ENCODE data around the gene RS1. TPM values are rescaled to one million over a fixed set of nuclear protein-coding genes. Genes with fewer than 3 reads are reported as not detected.

The RS1 gene
- total and polyA plus RNA-seq, 2 donors from 2014 or later, result 0.44 TPM; not detected in 1

DNA sequence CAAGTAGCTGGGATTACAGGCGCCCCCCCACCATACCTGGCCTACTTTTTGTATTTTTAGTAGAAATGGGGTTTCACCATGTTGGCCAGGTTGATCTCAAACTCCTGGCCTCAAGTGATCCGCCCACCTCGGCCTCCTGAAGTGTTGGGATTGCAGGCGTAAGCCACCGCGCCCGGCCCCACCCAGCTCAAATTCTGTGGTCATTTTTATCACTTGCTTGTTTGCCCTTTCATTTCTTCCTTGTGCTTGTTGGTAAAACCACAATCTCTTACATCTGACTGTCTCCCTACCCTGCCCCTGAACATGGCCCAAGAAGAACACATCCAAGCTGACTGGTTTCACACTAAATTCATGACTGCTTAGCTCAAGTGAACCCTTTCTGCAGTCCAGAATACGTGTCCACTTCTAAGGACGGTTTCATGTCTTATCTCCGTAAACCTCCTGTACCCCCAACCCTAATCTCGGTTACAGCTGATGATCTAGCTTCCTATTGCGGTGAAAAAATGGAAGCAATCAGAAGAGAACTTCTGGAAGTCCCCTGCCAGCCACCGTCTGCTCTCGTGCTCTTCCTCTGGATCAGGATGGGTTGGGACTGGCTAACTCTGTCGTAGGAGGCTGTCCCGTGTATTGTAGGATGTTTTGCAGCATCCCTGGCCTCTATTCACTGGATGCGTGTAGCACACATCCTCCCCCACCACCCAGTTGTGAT, 5.4 kb upstream of the RS1 start:
- TF ChIP-seq, protein P1, sequence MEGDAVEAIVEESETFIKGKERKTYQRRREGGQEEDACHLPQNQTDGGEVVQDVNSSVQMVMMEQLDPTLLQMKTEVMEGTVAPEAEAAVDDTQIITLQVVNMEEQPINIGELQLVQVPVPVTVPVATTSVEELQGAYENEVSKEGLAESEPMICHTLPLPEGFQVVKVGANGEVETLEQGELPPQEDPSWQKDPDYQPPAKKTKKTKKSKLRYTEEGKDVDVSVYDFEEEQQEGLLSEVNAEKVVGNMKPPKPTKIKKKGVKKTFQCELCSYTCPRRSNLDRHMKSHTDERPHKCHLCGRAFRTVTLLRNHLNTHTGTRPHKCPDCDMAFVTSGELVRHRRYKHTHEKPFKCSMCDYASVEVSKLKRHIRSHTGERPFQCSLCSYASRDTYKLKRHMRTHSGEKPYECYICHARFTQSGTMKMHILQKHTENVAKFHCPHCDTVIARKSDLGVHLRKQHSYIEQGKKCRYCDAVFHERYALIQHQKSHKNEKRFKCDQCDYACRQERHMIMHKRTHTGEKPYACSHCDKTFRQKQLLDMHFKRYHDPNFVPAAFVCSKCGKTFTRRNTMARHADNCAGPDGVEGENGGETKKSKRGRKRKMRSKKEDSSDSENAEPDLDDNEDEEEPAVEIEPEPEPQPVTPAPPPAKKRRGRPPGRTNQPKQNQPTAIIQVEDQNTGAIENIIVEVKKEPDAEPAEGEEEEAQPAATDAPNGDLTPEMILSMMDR (IDR thresholded peaks at IDR 0.05; ENCODE audit: borderline replicate concordance, extremely low read depth, insufficient read depth), result no peak
- H3K4me1 ChIP-seq (ENCODE audit: control insufficient read depth in 2 of 3, insufficient read depth in 2 of 3, low read depth in 1 of 3, low read length in 3 of 3), result no peaks in the 10 kb centered on the region
- H3K36me3 ChIP-seq (ENCODE audit: control insufficient read depth in 2 of 3, insufficient read depth in 3 of 3, low read length in 3 of 3), result no peaks in the 10 kb centered on the region
- H3K9me3 ChIP-seq (ENCODE audit: control insufficient read depth in 2 of 3, insufficient read depth in 1 of 3, low read length in 3 of 3), result no peaks in the 10 kb centered on the region
- H3K9ac ChIP-seq (ENCODE audit: low read length in 3 of 3), result no peak overlapping the region
- H3K27me3 ChIP-seq (ENCODE audit: control insufficient read depth, insufficient read depth, low read length), result no peaks in the 10 kb centered on the region
- H3K4me3 ChIP-seq (ENCODE audit: low read length in 3 of 3), result no peak overlapping the region
- FAIRE-seq (no peak), DNase-seq (no peak)
- intact Hi-C loops (cut with DNase I), result no loop called here
- H3K27ac ChIP-seq (ENCODE audit: low read depth in 2 of 2, low read length in 2 of 2), result no peak overlapping the region

DNA sequence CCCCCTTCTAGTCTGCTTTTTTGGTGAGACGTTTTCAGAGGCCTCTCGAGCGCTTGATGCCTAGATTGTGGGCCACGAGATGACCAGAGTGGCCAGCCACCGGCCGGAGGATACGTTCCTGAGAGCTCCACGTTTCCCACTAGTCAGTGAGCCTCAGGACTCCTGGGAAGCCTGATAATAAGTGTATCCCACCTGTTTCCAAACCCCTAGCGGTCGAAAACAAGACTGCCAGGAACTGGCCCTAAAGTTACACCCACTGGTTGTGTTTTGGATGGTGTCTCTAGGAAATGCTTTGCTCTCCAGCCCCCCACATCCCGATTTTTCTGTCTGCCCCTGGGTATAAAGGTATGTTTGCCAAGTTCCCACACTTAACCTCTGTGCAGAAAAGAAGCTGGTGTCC, 4.6 kb upstream of the RS1 start:
- intact Hi-C loops (cut with DNase I), result no loop called here
- no peaks in the 10 kb centered on the region for H3K36me3 ChIP-seq (ENCODE audit: control insufficient read depth in 2 of 3, insufficient read depth in 3 of 3, low read length in 3 of 3)
- TF ChIP-seq, protein P1 (IDR thresholded peaks at IDR 0.05; ENCODE audit: borderline replicate concordance, extremely low read depth, insufficient read depth), result peak; percentile 3
- H3K4me3 ChIP-seq (ENCODE audit: low read length in 3 of 3), result no peak overlapping the region
- H3K27me3 ChIP-seq (ENCODE audit: control insufficient read depth, insufficient read depth, low read length), result no peaks in the 10 kb centered on the region
- H3K9ac ChIP-seq (ENCODE audit: low read length in 3 of 3), result no peak overlapping the region
- DNase-seq, result peak in 1 of 5 donors; percentile 40
- H3K4me1 ChIP-seq (ENCODE audit: control insufficient read depth in 2 of 3, insufficient read depth in 2 of 3, low read depth in 1 of 3, low read length in 3 of 3), result no peaks in the 10 kb centered on the region
- no peaks in the 10 kb centered on the region for H3K9me3 ChIP-seq (ENCODE audit: control insufficient read depth in 2 of 3, insufficient read depth in 1 of 3, low read length in 3 of 3)
- no peak for FAIRE-seq
- no peak overlapping the region for H3K27ac ChIP-seq (ENCODE audit: low read depth in 2 of 2, low read length in 2 of 2)

GRCh38 chrX:18676050-18676449, 4.1 kb upstream of the RS1 start:
- H3K27me3 ChIP-seq (ENCODE audit: control insufficient read depth, insufficient read depth, low read length), result no peaks in the 10 kb centered on the region
- intact Hi-C loops (cut with DNase I), result no loop called here
- TF ChIP-seq, protein P1 (IDR thresholded peaks at IDR 0.05; ENCODE audit: borderline replicate concordance, extremely low read depth, insufficient read depth), result no peak
- FAIRE-seq (no peak), DNase-seq (no peak)
- H3K27ac ChIP-seq (ENCODE audit: low read depth in 2 of 2, low read length in 2 of 2), result no peak overlapping the region
- H3K36me3 ChIP-seq (ENCODE audit: control insufficient read depth in 2 of 3, insufficient read depth in 3 of 3, low read length in 3 of 3), result no peaks in the 10 kb centered on the region
- H3K9ac ChIP-seq (ENCODE audit: low read length in 3 of 3), result no peak overlapping the region
- no peaks in the 10 kb centered on the region for H3K9me3 ChIP-seq (ENCODE audit: control insufficient read depth in 2 of 3, insufficient read depth in 1 of 3, low read length in 3 of 3)
- no peak overlapping the region for H3K4me3 ChIP-seq (ENCODE audit: low read length in 3 of 3)
- H3K4me1 ChIP-seq (ENCODE audit: control insufficient read depth in 2 of 3, insufficient read depth in 2 of 3, low read depth in 1 of 3, low read length in 3 of 3), result no peaks in the 10 kb centered on the region
